Type B pancreatic cell (in vitro differentiated cells): ENCODE data around the gene LRRFIP1. TPM values are rescaled to one million over a fixed set of nuclear protein-coding genes. Genes with fewer than 3 reads are reported as not detected.

Experiments used
- DNase-seq: peaks from one replicate; pipeline ENCODE4 v3.0.0; 2021; ENCODE audit warnings: mixed read lengths; ENCODE audit not compliant: unreplicated experiment; ENCODE audit errors: extremely low spot score
- H3K27ac Mint-ChIP-seq: 2 replicates; pipeline ENCODE4 v1.8.0; 2021; ENCODE audit warnings: mild to moderate bottlenecking, mixed read lengths
- H3K27me3 Mint-ChIP-seq: 2 replicates; pipeline ENCODE4 v1.8.0; 2021; ENCODE audit warnings: mixed read lengths
- H3K36me3 Mint-ChIP-seq: 2 replicates; pipeline ENCODE4 v1.8.0; 2021; ENCODE audit warnings: mixed read lengths
- H3K4me1 Mint-ChIP-seq: one replicate; pipeline ENCODE4 v1.8.0; 2021; ENCODE audit warnings: mixed read lengths; ENCODE audit not compliant: unreplicated experiment
- H3K4me3 Mint-ChIP-seq: 2 replicates; pipeline ENCODE4 v1.8.0; 2021; ENCODE audit warnings: mild to moderate bottlenecking, mixed read lengths
- H3K9me3 Mint-ChIP-seq: 2 replicates; pipeline ENCODE4 v1.8.0; 2021; ENCODE audit warnings: mixed read lengths
- total RNA-seq: library from RNA; stranded (reverse); gene quantifications from 2 replicates; pipeline ENCODE4 v1.2.1, GENCODE V29; 2021; ENCODE audit warnings: low replicate concordance
- TF ChIP-seq, protein P1 (sequence below): fragments of 200-600 bp; sonication (generic); conservative IDR thresholded peaks from 2 replicates; pipeline ENCODE4 v1.5.0; 2021; ENCODE audit warnings: antibody characterized with exemption, mild to moderate bottlenecking

The LRRFIP1 gene
- total RNA-seq, 1 donor from 2014 or later = 53.8 TPM

DNA sequence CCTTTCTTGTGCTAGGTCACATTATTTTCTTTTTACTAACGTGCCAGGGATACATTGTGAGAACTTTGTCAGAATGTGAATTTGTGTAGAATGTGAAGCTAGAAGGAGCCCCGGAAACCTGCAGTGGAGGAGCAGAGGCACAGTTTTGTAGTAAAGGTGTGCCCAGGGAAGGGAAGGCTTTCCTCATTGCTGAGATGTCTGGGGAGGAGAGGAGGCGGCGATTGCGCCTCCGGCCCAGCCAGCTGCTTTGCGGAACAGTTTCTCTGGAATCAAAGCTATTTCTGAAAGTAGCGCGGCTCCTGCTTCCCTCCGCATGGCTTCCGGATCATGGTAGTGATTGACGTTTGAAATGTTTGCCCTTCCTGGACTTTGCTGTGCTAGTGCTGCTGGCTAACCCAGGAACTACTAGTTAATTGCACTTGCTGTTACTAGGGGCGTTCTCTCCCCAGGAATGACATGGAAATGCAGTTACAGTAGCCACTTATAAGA lies 88.1 kb downstream of the LRRFIP1 start:
- TF ChIP-seq, protein P1, sequence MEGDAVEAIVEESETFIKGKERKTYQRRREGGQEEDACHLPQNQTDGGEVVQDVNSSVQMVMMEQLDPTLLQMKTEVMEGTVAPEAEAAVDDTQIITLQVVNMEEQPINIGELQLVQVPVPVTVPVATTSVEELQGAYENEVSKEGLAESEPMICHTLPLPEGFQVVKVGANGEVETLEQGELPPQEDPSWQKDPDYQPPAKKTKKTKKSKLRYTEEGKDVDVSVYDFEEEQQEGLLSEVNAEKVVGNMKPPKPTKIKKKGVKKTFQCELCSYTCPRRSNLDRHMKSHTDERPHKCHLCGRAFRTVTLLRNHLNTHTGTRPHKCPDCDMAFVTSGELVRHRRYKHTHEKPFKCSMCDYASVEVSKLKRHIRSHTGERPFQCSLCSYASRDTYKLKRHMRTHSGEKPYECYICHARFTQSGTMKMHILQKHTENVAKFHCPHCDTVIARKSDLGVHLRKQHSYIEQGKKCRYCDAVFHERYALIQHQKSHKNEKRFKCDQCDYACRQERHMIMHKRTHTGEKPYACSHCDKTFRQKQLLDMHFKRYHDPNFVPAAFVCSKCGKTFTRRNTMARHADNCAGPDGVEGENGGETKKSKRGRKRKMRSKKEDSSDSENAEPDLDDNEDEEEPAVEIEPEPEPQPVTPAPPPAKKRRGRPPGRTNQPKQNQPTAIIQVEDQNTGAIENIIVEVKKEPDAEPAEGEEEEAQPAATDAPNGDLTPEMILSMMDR = no peak
- Mint-ChIP-seq H3K4me3 (peak overlapping the region; percentile 80), H3K36me3 (peaks cover 18% of the 10 kb centered on the region), H3K27ac (peak overlapping the region; percentile 98), H3K4me1 (peaks cover 42% of the 10 kb centered on the region), H3K27me3 (no peaks in the 10 kb centered on the region), H3K9me3 (no peaks in the 10 kb centered on the region)
- no peak for DNase-seq

DNA sequence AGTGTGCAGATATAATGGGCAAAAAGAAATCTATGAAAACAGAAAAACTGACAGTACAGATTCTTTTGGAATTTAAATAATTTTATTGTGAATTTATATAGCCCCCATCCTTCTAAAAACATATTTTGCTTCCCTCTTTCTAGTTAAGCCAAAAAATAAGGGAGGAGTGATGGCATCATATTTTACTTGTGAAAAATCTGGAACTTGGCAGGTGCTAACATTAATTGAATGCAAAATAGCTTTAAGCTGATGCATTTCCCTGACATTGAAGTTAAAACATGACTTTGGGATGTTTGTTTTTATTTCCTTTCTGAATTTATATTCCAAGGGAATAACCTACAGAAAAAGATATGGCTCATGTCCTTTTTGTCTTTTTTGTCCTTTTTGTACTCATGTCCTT lies 88.6 kb downstream of the LRRFIP1 start:
- peak overlapping the region; percentile 80 for H3K4me3 Mint-ChIP-seq
- no peaks in the 10 kb centered on the region for H3K27me3 Mint-ChIP-seq
- no peak for DNase-seq
- H3K36me3 Mint-ChIP-seq = peaks cover 20% of the 10 kb centered on the region
- H3K27ac Mint-ChIP-seq = peak overlapping the region; percentile 98
- H3K9me3 Mint-ChIP-seq = no peaks in the 10 kb centered on the region
- H3K4me1 Mint-ChIP-seq = peaks cover 47% of the 10 kb centered on the region
- TF ChIP-seq, protein P1 = no peak

DNA sequence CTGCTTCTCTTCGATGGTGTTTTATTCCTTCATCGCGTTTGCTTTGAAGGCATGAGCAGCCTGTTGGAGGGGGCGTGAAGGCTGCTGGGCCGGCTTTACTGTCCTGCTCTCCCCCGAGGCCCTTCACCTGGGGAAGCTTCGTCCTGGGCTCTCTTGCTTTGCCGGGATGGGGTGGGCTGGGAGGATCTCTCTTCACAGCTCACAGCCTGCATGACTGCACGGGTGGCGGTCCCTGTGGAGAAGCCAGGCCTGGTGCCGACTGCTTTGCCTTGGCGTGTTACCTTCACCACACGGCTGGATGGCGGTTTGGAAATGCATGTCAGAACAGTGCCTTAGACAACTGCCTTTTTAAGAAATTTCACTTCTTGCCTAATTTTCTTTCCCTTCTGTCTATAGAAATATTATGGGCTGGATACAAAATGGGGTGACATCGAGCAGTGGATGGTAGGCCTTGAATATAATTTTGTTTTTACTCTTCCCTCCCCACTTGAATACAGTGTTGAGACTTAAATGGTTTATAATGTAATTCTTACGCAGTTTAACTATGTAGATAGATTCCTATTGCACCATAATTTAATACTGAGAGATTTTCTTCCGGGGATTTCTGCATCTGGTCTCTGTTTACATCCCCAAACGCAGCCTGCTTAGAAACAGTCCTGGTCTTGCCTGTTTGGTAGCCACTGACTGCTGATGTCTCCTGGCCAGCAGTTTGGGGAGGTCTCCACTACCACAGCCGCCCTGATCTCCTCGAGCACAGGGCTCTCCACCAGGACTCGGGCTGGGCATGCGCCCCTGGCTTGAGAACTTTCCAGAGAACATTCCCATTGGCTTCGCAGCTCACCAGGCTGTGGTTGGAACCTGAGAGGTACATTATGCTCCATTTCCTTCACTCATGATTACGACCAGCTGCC lies 90.2 kb downstream of the LRRFIP1 start:
- H3K9me3 Mint-ChIP-seq = no peaks in the 10 kb centered on the region
- no peak for DNase-seq
- no peak overlapping the region for H3K4me3 Mint-ChIP-seq
- H3K27me3 Mint-ChIP-seq = no peaks in the 10 kb centered on the region
- H3K4me1 Mint-ChIP-seq = peaks cover 60% of the 10 kb centered on the region
- peaks cover 9% of the 10 kb centered on the region for H3K36me3 Mint-ChIP-seq
- H3K27ac Mint-ChIP-seq = peak overlapping the region; percentile 61
- TF ChIP-seq, protein P1 = no peak

DNA sequence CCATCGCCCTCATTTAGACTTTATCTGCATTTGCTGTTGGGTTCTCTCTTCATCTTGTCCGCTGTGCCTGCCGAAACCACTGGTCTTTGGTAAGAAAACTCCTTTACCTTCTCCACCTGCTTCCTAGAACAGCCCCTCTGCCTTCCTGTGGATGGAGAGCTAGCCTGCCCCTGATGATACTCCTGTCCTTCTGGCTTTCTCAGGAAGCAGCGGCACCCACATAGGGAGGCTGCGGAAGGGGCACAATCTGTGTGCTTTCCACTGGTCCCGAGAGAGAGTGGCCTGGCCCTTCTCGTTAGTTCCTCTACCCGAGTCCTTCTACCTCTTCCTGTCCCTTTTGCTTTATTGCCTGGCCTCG lies 90.9 kb downstream of the LRRFIP1 start:
- Mint-ChIP-seq H3K27ac (no peak overlapping the region), H3K36me3 (peaks cover 9% of the 10 kb centered on the region), H3K4me1 (peaks cover 57% of the 10 kb centered on the region), H3K27me3 (no peaks in the 10 kb centered on the region), H3K4me3 (peak overlapping the region; percentile 41), H3K9me3 (no peaks in the 10 kb centered on the region)
- TF ChIP-seq, protein P1 = no peak
- DNase-seq = no peak

DNA sequence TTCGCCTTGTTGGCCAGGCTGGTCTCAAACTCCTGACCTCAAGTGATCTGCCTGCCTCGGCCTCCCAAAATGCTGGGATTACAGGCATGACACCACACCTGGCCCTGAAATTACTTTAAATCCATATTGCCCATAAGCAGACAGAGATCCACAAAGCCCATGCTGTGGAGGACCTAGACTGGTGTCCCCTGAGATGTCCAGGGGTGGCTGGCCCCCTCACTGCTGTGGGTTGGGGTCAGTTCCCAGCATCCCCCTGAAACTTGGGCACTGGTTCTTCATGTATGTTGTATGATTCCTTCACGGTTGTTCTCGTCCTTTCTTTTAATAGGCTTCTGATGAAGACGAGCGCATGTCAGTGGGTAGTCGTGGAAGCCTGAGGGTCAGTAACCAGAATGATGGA lies 93.1 kb downstream of the LRRFIP1 start:
- Mint-ChIP-seq H3K27me3 (no peaks in the 10 kb centered on the region), H3K9me3 (no peaks in the 10 kb centered on the region), H3K4me1 (peaks cover 55% of the 10 kb centered on the region), H3K27ac (peak overlapping the region; percentile 72), H3K36me3 (peaks cover 13% of the 10 kb centered on the region), H3K4me3 (no peak overlapping the region)
- TF ChIP-seq, protein P1 = no peak
- DNase-seq = no peak
